Smooth muscle cell (in vitro differentiated cells): ENCODE data around the gene SNRPN. TPM values are rescaled to one million over a fixed set of nuclear protein-coding genes. Genes with fewer than 3 reads are reported as not detected.
"Not testable (repeated sequence)": the region's sequence is repeated elsewhere in the genome, so short reads cannot be mapped to it uniquely, and the experiment has no call there.

Source experiments
- DNase-seq: peaks from one replicate; lab custom pipeline; 2025; ENCODE audit not compliant: unreplicated experiment; lab: John Stamatoyannopoulos, UW
- H2AFZ ChIP-seq: fragments of 200-600 bp; sonication (generic); 2 replicates; pipeline ENCODE4 v1.6.0; 2016; ENCODE audit warnings: antibody characterized with exemption, low read depth, mild to moderate bottlenecking
- H3F3A ChIP-seq: fragments of 200-600 bp; sonication (generic); 2 replicates; pipeline ENCODE4 v1.6.0; 2017; ENCODE audit warnings: antibody characterized with exemption, low read depth
- H3K27ac ChIP-seq: fragments of 200-600 bp; sonication (generic); 2 replicates; pipeline ENCODE4 v1.5.1; 2016; ENCODE audit warnings: low read depth, mild to moderate bottlenecking
- H3K27me3 ChIP-seq: fragments of 200-600 bp; sonication (generic); 2 replicates; pipeline ENCODE4 v1.6.1; 2016; ENCODE audit warnings: low read depth, mild to moderate bottlenecking
- H3K36me3 ChIP-seq: fragments of 200-600 bp; sonication (generic); 2 replicates; pipeline ENCODE4 v1.5.1; 2016; ENCODE audit warnings: low read depth
- H3K4me1 ChIP-seq: fragments of 200-600 bp; sonication (generic); 2 replicates; pipeline ENCODE4 v1.5.1; 2016; ENCODE audit warnings: low read depth
- H3K4me2 ChIP-seq: fragments of 200-600 bp; sonication (generic); 2 replicates; pipeline ENCODE4 v1.6.0; 2016; ENCODE audit warnings: mild to moderate bottlenecking
- H3K4me3 ChIP-seq: fragments of 200-600 bp; sonication (generic); 2 replicates; pipeline ENCODE4 v1.5.1; 2016; ENCODE audit warnings: mild to moderate bottlenecking
- H3K79me2 ChIP-seq: fragments of 200-600 bp; sonication (generic); 2 replicates; pipeline ENCODE4 v1.6.0; 2016; ENCODE audit warnings: low read depth, mild to moderate bottlenecking
- H3K9ac ChIP-seq: fragments of 200-600 bp; sonication (generic); 2 replicates; pipeline ENCODE4 v1.6.0; 2016; ENCODE audit warnings: low read depth
- H3K9me3 ChIP-seq: fragments of 200-600 bp; sonication (generic); replicated peaks from 2 replicates; pipeline ENCODE4 v1.5.1; 2016; ENCODE audit warnings: low read depth
- H4K20me1 ChIP-seq: fragments of 200-600 bp; sonication (generic); 2 replicates; pipeline ENCODE4 v1.6.0; 2016; ENCODE audit warnings: low read depth
- WGBS: methylation state at CpG from one replicate; pipeline ENCODE4 v1.1.7; 2016; ENCODE audit warnings: low lambda C conversion rate; 5-methylcytosine and 5-hydroxymethylcytosine counted together
- polyA plus RNA-seq: library from polyadenylated mRNA; unstranded; fragments of >200 nt; fragmentation: Nextera tagmentation; extraction: Ambion mirVana; gene quantifications from 2 replicates; pipeline ENCODE4 v1.2.1, GENCODE V29; 2016
- total RNA-seq: library from RNA; depleted of rRNA; stranded (reverse); fragments of >200 nt; gene quantifications from 2 replicates; pipeline ENCODE4 v1.2.3, GENCODE V29; 2014
- TF ChIP-seq, protein P1 (sequence below): fragments of 200-600 bp; sonication (generic); IDR thresholded peaks from 2 replicates; pipeline ENCODE4 v1.5.1; 2017; ENCODE audit warnings: borderline replicate concordance, mild to moderate bottlenecking, antibody characterized with exemption; ENCODE audit not compliant: insufficient read depth, poor library complexity, severe bottlenecking

Gene SNRPN
- total and polyA plus RNA-seq, 2 experiments from 2014 or later: 206 to 309 TPM

DNA sequence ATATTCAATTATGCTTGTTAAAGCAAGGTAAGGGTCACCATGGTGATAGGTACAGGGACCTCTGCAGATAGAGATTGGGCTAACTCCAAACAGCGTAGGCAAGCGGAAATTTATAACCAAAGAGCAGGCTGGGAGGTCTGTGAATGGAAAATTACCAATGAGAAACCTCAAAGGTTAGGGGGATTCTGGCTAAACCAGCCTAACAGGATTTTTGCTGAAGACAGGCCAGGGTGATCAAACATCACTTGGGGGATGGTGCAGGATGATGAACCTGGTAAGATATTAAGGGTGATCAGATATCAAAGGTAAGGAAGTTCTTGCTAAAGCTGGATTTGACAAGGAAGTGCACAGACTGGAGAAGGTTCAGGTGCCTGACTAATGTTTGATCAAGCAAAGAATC, 35.3 kb upstream of the SNRPN start:
- Histone ChIP-seq H4K20me1 (no peaks in the 10 kb centered on the region), H3K4me1 (no peaks in the 10 kb centered on the region), H3K79me2 (no peaks in the 10 kb centered on the region), H3K4me2 (no peak overlapping the region), H2AFZ (no peak overlapping the region), H3K9ac (no peak overlapping the region), H3K36me3 (no peaks in the 10 kb centered on the region), H3K4me3 (no peak overlapping the region), H3K9me3 (no peaks in the 10 kb centered on the region), H3K27ac (no peak overlapping the region), H3F3A (no peaks in the 10 kb centered on the region), H3K27me3 (no peaks in the 10 kb centered on the region)
- TF ChIP-seq, protein P1, sequence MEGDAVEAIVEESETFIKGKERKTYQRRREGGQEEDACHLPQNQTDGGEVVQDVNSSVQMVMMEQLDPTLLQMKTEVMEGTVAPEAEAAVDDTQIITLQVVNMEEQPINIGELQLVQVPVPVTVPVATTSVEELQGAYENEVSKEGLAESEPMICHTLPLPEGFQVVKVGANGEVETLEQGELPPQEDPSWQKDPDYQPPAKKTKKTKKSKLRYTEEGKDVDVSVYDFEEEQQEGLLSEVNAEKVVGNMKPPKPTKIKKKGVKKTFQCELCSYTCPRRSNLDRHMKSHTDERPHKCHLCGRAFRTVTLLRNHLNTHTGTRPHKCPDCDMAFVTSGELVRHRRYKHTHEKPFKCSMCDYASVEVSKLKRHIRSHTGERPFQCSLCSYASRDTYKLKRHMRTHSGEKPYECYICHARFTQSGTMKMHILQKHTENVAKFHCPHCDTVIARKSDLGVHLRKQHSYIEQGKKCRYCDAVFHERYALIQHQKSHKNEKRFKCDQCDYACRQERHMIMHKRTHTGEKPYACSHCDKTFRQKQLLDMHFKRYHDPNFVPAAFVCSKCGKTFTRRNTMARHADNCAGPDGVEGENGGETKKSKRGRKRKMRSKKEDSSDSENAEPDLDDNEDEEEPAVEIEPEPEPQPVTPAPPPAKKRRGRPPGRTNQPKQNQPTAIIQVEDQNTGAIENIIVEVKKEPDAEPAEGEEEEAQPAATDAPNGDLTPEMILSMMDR: no peak
- no peak for DNase-seq
- WGBS: 57% methylated on average over 2 of the region's 2 CpGs

DNA sequence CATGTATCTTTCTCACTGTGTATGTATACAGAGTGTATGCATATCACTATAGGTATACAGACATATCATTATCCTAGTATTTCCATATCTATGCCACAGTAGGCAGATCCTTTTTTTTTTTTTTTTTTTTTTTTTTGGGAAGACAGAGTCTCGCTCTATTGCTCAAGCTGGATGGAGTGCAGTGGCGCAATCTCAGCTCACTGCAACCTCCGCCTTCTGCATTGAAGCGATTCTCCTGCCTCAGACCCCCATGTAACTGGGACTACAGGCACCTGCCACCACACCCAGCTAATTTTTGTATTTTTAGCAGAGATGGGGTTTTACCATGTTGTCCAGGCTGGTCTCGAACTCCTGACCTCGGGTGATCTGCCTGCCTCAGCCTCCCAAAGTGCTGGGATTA, 32.0 kb upstream of the SNRPN start:
- 87% methylated on average over 5 of the region's 6 CpGs for WGBS
- H3K79me2 ChIP-seq, H3K4me3 ChIP-seq, H3K4me1 ChIP-seq, H3K9me3 ChIP-seq, DNase-seq, H3K27me3 ChIP-seq, H3K9ac ChIP-seq, H2AFZ ChIP-seq, H3K27ac ChIP-seq, H3F3A ChIP-seq, H3K36me3 ChIP-seq, H4K20me1 ChIP-seq, H3K4me2 ChIP-seq: not testable (repeated sequence)

DNA sequence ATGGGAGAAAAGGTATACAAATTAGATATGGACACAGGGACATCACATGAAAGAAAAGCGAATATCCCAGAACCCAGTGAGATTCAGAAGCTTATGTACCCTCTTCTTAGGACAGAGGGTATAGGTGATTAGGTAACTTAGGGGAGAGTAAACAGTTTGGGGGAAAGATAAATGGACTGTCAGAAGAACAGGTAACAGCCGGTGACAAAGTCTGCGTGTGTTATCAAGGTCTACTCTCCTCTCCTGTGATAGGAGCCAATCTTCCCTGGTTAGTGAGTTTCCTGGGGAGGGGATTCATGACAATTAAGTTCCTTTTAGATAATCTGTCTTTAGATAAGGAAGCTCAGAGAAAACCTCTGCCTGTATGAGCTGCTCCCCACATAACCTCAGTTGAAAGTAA, 30.6 kb upstream of the SNRPN start:
- H3K4me1 ChIP-seq: no peaks in the 10 kb centered on the region
- TF ChIP-seq, protein P1: no peak
- no peaks in the 10 kb centered on the region for H3K79me2 ChIP-seq
- H3K27ac ChIP-seq: no peak overlapping the region
- H3K9me3 ChIP-seq: peaks cover 3% of the 10 kb centered on the region
- no peaks in the 10 kb centered on the region for H3K27me3 ChIP-seq
- H4K20me1 ChIP-seq: no peaks in the 10 kb centered on the region
- no peak overlapping the region for H3K4me3 ChIP-seq
- no peak overlapping the region for H3K4me2 ChIP-seq
- no peaks in the 10 kb centered on the region for H3K36me3 ChIP-seq
- whole genome bisulfite sequencing: 70% methylated on average over 3 of the region's 3 CpGs
- DNase-seq: no peak
- no peak overlapping the region for H2AFZ ChIP-seq
- no peaks in the 10 kb centered on the region for H3F3A ChIP-seq
- H3K9ac ChIP-seq: no peak overlapping the region

DNA sequence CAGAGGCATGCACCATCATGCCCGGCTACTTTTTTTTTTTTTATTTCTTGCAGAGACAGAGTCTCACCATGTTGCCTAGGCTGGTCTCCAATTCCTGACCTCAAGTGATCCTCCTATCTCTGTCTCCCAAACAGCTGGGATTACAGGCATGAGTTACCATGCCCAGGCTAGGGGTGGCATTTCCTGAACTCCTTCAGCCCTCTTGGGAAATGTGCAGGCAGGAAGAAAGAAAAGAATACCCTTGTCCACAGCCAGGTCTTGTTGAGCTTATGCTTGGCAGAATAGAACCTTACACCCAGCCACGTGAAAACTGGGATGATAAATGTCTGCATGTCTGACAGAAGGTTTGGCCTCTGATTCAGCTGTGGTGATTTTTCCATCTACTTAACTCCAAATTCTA, 30.2 kb upstream of the SNRPN start:
- Histone ChIP-seq H3K4me3 (no peak overlapping the region), H3K36me3 (no peaks in the 10 kb centered on the region), H3F3A (no peaks in the 10 kb centered on the region), H3K9ac (no peak overlapping the region), H4K20me1 (no peaks in the 10 kb centered on the region), H2AFZ (no peak overlapping the region), H3K4me2 (no peak overlapping the region), H3K27ac (no peak overlapping the region), H3K27me3 (no peaks in the 10 kb centered on the region), H3K4me1 (no peaks in the 10 kb centered on the region), H3K79me2 (no peaks in the 10 kb centered on the region), H3K9me3 (peaks cover 3% of the 10 kb centered on the region)
- WGBS: 64% methylated on average over 2 of the region's 2 CpGs
- DNase-seq: no peak
- TF ChIP-seq, protein P1: no peak

DNA sequence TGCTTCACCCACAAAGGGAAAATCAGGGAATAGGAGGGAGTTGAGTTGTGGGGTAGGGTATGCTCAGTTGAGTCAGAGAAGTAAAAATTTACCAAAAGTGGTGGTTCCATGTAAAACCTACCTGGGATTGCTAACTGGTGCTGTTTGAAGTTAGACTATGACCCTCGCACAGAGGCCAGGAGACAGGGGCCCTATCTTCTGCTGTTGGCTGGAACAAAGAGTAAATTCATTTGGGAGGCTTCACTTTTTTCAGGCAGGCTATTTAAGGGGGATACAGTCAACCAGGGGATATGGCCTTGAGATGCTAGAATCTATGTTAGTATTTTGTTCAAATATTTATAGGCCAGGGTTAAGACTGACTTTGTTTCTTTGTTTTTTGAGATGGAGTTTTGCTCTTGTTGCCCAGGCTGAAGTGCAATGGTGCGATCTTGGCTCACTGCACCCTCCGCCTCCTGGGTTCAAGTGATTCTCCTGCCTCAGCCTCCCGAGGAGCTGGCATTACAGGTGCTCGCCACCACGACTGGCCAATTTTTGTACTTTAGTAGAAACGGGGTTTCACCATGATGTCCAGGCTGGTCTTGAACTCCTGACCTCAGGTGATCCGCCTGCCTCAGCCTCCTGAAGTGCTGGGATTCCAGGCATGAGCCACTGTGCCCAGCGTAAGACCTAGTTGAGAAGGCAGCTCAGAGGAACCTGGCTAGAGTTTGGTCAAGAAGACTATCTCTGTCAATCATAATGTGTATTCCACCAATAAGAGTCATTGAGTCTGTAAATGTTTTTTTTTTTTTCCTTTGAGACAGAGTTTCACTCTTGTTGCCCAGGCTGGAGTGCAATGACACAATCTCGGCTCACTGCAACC, 22.7 kb upstream of the SNRPN start:
- not testable (repeated sequence) for DNase-seq

More for the DNA sequence above, 22.7 kb upstream of the SNRPN start:
- not testable (repeated sequence) for H3K4me1 ChIP-seq, H3K9ac ChIP-seq, H2AFZ ChIP-seq, H3K4me3 ChIP-seq, H3K79me2 ChIP-seq, H3F3A ChIP-seq, H3K9me3 ChIP-seq, H4K20me1 ChIP-seq, H3K36me3 ChIP-seq, H3K27ac ChIP-seq, H3K27me3 ChIP-seq, H3K4me2 ChIP-seq
- WGBS: 87% methylated on average over 10 of the region's 10 CpGs
